ENCODE data around the gene TIGD6. TPM values are rescaled to one million over a fixed set of nuclear protein-coding genes. Genes with fewer than 3 reads are reported as not detected.

Gene TIGD6
- total RNA-seq, 2 experiments from 2014 or later, result 1.2 to 2.2 TPM

GRCh38 chr5:149954798-149955197 lies 45.7 kb downstream of the TIGD6 start:
- H3K36me3 Mint-ChIP-seq (ENCODE audit: low read depth), result no peaks in the 10 kb centered on the region
- no peak overlapping the region for H3K27ac Mint-ChIP-seq
- TF ChIP-seq, protein P1, sequence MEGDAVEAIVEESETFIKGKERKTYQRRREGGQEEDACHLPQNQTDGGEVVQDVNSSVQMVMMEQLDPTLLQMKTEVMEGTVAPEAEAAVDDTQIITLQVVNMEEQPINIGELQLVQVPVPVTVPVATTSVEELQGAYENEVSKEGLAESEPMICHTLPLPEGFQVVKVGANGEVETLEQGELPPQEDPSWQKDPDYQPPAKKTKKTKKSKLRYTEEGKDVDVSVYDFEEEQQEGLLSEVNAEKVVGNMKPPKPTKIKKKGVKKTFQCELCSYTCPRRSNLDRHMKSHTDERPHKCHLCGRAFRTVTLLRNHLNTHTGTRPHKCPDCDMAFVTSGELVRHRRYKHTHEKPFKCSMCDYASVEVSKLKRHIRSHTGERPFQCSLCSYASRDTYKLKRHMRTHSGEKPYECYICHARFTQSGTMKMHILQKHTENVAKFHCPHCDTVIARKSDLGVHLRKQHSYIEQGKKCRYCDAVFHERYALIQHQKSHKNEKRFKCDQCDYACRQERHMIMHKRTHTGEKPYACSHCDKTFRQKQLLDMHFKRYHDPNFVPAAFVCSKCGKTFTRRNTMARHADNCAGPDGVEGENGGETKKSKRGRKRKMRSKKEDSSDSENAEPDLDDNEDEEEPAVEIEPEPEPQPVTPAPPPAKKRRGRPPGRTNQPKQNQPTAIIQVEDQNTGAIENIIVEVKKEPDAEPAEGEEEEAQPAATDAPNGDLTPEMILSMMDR (IDR thresholded peaks at IDR 0.05), result no peak
- ATAC-seq (no peak), DNase-seq (no peak)
- H3K4me3 Mint-ChIP-seq, result no peak overlapping the region
- peaks cover 9% of the 10 kb centered on the region for H3K4me1 Mint-ChIP-seq (ENCODE audit: low read depth)
- H3K27me3 Mint-ChIP-seq, result no peaks in the 10 kb centered on the region
- CTCF ChIA-PET, result interaction anchor here (0.7 to 1.9 kb wide), 3 partner anchors 19 to 147 kb away, joined by 3 to 4 read pairs (median 3); no protein-coding TSS in a partner anchor
- POLR2A ChIA-PET, result interaction anchor here (0.7 kb wide), 1 partner anchor 1005 kb away, joined by 3 read pairs; no protein-coding TSS in a partner anchor
- no peaks in the 10 kb centered on the region for H3K9me3 Mint-ChIP-seq
- intact Hi-C loops (cut with micrococcal nuclease), result no loop called here

DNA sequence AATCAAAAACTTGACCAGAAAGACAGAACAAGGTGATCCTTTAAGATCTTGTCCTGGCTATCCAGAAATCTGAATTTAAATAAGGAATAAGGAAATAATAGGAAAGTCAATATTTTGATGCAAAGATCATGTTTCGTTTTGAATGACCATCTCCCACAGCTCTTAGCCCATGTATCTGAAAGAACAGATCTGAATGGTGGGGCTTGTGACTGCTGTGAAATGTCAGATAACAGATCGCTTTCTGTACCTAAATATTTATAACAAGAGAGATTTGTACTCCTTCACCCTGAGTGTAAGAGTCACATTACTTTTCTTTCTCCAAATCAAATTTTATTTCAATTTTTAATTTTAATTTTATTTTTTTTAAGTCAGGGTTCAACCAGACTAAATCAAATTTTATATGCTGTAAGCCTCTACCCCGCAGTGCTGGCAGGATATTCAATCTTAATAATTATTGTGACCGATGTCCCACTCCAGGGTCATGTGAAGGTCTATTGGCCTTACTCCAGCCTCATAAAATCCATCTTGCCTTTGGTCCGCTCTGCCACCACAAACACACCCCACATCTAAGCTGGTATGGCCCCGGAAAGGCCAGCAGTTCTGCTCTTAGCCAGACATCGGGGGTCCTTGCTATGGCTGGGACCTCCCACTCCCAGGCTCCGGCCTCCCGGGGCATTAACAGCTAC lies 46.9 kb downstream of the TIGD6 start:
- no peaks in the 10 kb centered on the region for H3K4me1 Mint-ChIP-seq (ENCODE audit: low read depth)
- no peaks in the 10 kb centered on the region for H3K36me3 Mint-ChIP-seq (ENCODE audit: low read depth)
- H3K27ac Mint-ChIP-seq, result no peak overlapping the region

GRCh38 chr5:149951138-149951749 lies 49.2 kb downstream of the TIGD6 start:
- Mint-ChIP-seq H3K27me3 (peaks cover 4% of the 10 kb centered on the region), H3K4me1 (ENCODE audit: low read depth) (no peaks in the 10 kb centered on the region), H3K4me3 (no peak overlapping the region), H3K36me3 (ENCODE audit: low read depth) (no peaks in the 10 kb centered on the region), H3K9me3 (no peaks in the 10 kb centered on the region), H3K27ac (no peak overlapping the region)
- intact Hi-C loops (cut with micrococcal nuclease), result no loop called here
- POLR2A ChIA-PET, result no interaction called here
- ATAC-seq (no peak), DNase-seq (no peak)
- TF ChIP-seq, protein P1 (IDR thresholded peaks at IDR 0.05), result no peak
- CTCF ChIA-PET, result interaction anchor here (1.2 to 3.1 kb wide), 3 partner anchors 9 to 117 kb away, joined by 3 to 12 read pairs (median 8); partner anchors contain the start of gene SLC26A2

More for the DNA sequence above, 46.9 kb downstream of the TIGD6 start:
- TF ChIP-seq, protein P1 (IDR thresholded peaks at IDR 0.05), result no peak
- POLR2A ChIA-PET, result no interaction called here
- no peak for DNase-seq
- Mint-ChIP-seq H3K27me3 (no peaks in the 10 kb centered on the region), H3K4me3 (no peak overlapping the region), H3K9me3 (no peaks in the 10 kb centered on the region)
- no peak for ATAC-seq
- intact Hi-C loops (cut with micrococcal nuclease), result no loop called here
- CTCF ChIA-PET, result interaction anchor here (1.9 kb wide), 1 partner anchor 119 kb away, joined by 4 read pairs; no protein-coding TSS in a partner anchor

GRCh38 chr5:149948993-149949392 lies 51.5 kb downstream of the TIGD6 start:
- DNase-seq (no peak), ATAC-seq (no peak)
- H3K27me3 Mint-ChIP-seq, result peaks cover 4% of the 10 kb centered on the region
- no peak overlapping the region for H3K27ac Mint-ChIP-seq
- TF ChIP-seq, protein P1 (IDR thresholded peaks at IDR 0.05), result no peak
- no peaks in the 10 kb centered on the region for H3K9me3 Mint-ChIP-seq
- no peak overlapping the region for H3K4me3 Mint-ChIP-seq
- no peaks in the 10 kb centered on the region for H3K36me3 Mint-ChIP-seq (ENCODE audit: low read depth)
- intact Hi-C loops (cut with micrococcal nuclease), result no loop called here
- no peaks in the 10 kb centered on the region for H3K4me1 Mint-ChIP-seq (ENCODE audit: low read depth)
- ChIA-PET POLR2A (no interaction called here), CTCF (interaction anchor here (1.3 to 4.2 kb wide), 4 partner anchors 10 to 115 kb away, joined by 3 to 19 read pairs (median 8); partner anchors contain the start of gene SLC26A2)

DNA sequence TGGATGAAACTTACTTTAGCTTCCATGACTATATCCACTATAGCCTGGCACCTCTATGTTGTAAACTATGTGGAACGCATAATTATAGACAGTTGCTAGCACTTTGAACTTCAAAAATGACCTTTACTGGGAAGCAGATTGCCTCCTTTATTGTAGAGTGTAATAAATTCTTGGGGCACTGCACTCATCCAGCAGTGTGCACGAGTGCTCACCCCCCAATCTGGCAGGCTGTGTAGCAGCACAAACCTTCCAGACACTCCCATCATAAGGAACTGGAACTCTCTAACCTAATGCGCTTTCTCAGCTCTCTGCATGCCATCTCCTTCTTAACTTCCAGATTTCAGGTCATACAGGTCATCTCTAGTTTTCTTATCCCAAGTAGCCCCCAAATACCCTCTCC lies 54.3 kb downstream of the TIGD6 start:
- Mint-ChIP-seq H3K4me1 (ENCODE audit: low read depth) (no peaks in the 10 kb centered on the region), H3K9me3 (no peaks in the 10 kb centered on the region), H3K27ac (no peak overlapping the region), H3K4me3 (no peak overlapping the region), H3K27me3 (peaks cover 4% of the 10 kb centered on the region), H3K36me3 (ENCODE audit: low read depth) (no peaks in the 10 kb centered on the region)
- intact Hi-C loops (cut with micrococcal nuclease), result no loop called here
- TF ChIP-seq, protein P1 (IDR thresholded peaks at IDR 0.05), result no peak
- ChIA-PET POLR2A (no interaction called here), CTCF (interaction anchor here (4.2 kb wide), 1 partner anchor 13 kb away, joined by 19 read pairs; the partner anchor contains the start of gene SLC26A2)
- no peak for ATAC-seq
- DNase-seq, result no peak

Measured in activated CD8-positive, alpha-beta T cell treated with anti-CD3 and anti-CD28 coated beads for 36 hours (primary cell).